ENCODE data around the gene CORO7. TPM values are rescaled to one million over a fixed set of nuclear protein-coding genes. Genes with fewer than 3 reads are reported as not detected.

CORO7 gene
- total RNA-seq, 1 donor from 2014 or later = 51.5 TPM

- ATAC-seq = no peak
- intact Hi-C loops (cut with DNase I) = no loop called here
- no peak for DNase-seq (ENCODE audit: low spot score)
These were observed 12.1 kb upstream of the CORO7 start for GRCh38 chr16:4428500-4428899.

GRCh38 chr16:4426722-4427372 lies 10.5 kb upstream of the CORO7 start:
- DNase-seq (ENCODE audit: low spot score) (no peak), ATAC-seq (no peak)

GRCh38 chr16:4426021-4426684 lies 9.8 kb upstream of the CORO7 start:
- DNase-seq (ENCODE audit: low spot score) (no peak), ATAC-seq (no peak)
- intact Hi-C loops (cut with DNase I) = no loop called here

More at GRCh38 chr16:4426722-4427372, 10.5 kb upstream of the CORO7 start:
- intact Hi-C loops (cut with DNase I) = no loop called here

GRCh38 chr16:4425378-4426020 lies 9.1 kb upstream of the CORO7 start, which contains the start of gene DNAJA3:
TSS of gene DNAJA3 (plus strand) at chr16:4425868. CDS start at chr16:4425882, 14 bp downstream.
- ATAC-seq (peak; percentile 98), DNase-seq (ENCODE audit: low spot score) (peak; percentile 94)
- intact Hi-C loops (cut with DNase I) = no loop called here

- intact Hi-C loops (cut with DNase I) = no loop called here
- ATAC-seq (no peak), DNase-seq (ENCODE audit: low spot score) (no peak)
These were observed 4.2 kb upstream of the CORO7 start for GRCh38 chr16:4420505-4421105.

GRCh38 chr16:4419402-4419959 lies 3.1 kb upstream of the CORO7 start:
- DNase-seq (ENCODE audit: low spot score) = no peak
- intact Hi-C loops (cut with DNase I) = no loop called here
- ATAC-seq = no peak

- ATAC-seq = peak; percentile 13
- DNase-seq (ENCODE audit: low spot score) = no peak
- intact Hi-C loops (cut with DNase I) = no loop called here
These were observed 727 bp downstream of the CORO7 start for GRCh38 chr16:4415538-4416199.

GRCh38 chr16:4414187-4414917 lies 2.0 kb downstream of the CORO7 start:
- intact Hi-C loops (cut with DNase I) = no loop called here
- DNase-seq (ENCODE audit: low spot score) = no peak
- no peak for ATAC-seq

- intact Hi-C loops (cut with DNase I) = no loop called here
- DNase-seq (ENCODE audit: low spot score) = no peak
- ATAC-seq = no peak
These were observed 3.5 kb downstream of the CORO7 start for GRCh38 chr16:4412854-4413253.

- DNase-seq (ENCODE audit: low spot score) (no peak), ATAC-seq (no peak)
- intact Hi-C loops (cut with DNase I) = no loop called here
These were observed 4.2 kb downstream of the CORO7 start for GRCh38 chr16:4412159-4412558.

GRCh38 chr16:4411684-4412083 lies 4.7 kb downstream of the CORO7 start:
- intact Hi-C loops (cut with DNase I) = no loop called here
- ATAC-seq (peak; percentile 82), DNase-seq (ENCODE audit: low spot score) (peak; percentile 87)

- intact Hi-C loops (cut with DNase I) = no loop called here
- ATAC-seq (peak; percentile 45), DNase-seq (ENCODE audit: low spot score) (no peak)
These were observed 5.9 kb downstream of the CORO7 start for GRCh38 chr16:4410335-4411075.

- intact Hi-C loops (cut with DNase I) = loop anchor here (10.0 kb wide), 1 partner anchor 135 kb away; the partner anchor contains the start of gene TFAP4
- DNase-seq (ENCODE audit: low spot score) = no peak
- ATAC-seq = no peak
These were observed 7.1 kb downstream of the CORO7 start for GRCh38 chr16:4409081-4409932.

- no peak for ATAC-seq
- intact Hi-C loops (cut with DNase I) = loop anchor here (10.0 kb wide), 1 partner anchor 134 kb away; the partner anchor contains the start of gene TFAP4
- no peak for DNase-seq (ENCODE audit: low spot score)
These were observed 8.1 kb downstream of the CORO7 start for GRCh38 chr16:4408323-4408690.

GRCh38 chr16:4407543-4408322 lies 8.7 kb downstream of the CORO7 start:
- intact Hi-C loops (cut with DNase I) = loop anchor here (10.0 kb wide), 1 partner anchor 133 kb away; the partner anchor contains the start of gene TFAP4
- DNase-seq (ENCODE audit: low spot score) = no peak
- ATAC-seq = no peak
